A549 treated with GW870086 at 1 μM for 4 hours (cell line): ENCODE data around the gene PPP1R10. TPM values are rescaled to one million over a fixed set of nuclear protein-coding genes. Genes with fewer than 3 reads are reported as not detected.

Experiments
- total RNA-seq: library from RNA; stranded (reverse); fragments of 200-300 nt; extraction: Qiagen RNA extraction; gene quantifications from 5 replicates; pipeline ENCODE4 v1.2.3, GENCODE V29; 2022; ENCODE audit warnings: low read depth

Gene PPP1R10
- total RNA-seq: 28.2 to 45.7 TPM (median 30.2 TPM) in 5 replicates

DNA sequence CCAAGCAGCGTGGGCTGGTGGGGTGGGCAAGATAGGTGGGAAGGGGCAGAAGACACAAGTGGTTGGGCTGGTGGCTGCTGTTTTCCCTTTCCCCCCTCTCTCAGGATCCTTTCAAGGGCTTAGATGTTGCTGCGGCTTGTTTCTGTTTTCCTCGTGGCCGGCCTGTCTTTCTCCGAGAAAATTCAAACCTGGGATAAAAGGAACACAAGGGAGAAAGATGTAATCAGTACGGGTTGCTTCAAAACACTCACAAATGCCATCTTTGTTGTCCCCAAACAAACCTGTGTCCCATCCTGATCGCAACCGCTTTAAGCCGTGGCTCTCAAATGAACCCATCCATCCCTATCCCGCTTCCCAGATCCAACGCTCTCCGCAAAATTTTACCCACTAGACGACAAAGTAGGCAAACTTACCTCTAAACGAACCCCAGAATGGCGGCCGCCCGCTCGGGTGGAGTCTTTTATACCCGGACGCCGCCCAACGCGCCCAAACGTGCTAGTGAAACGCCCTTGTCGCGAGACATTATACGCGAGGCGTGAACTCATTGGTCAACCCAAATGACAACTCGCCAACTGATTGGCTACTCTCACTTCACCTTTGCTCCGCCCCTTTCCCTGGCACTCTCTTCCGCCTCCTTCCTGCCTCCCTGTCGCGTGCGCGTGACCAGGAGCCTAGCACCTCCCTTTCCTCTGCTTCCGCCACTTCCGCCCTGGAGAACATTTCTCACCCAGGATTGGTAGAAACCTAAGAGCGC lies at the start of gene PPP1R10:
Gene PPP1R10, minus strand, starts transcription at position 433 of the 754 bp plus-strand sequence. CDS start 7,299 bp downstream, outside the sequence.

DNA sequence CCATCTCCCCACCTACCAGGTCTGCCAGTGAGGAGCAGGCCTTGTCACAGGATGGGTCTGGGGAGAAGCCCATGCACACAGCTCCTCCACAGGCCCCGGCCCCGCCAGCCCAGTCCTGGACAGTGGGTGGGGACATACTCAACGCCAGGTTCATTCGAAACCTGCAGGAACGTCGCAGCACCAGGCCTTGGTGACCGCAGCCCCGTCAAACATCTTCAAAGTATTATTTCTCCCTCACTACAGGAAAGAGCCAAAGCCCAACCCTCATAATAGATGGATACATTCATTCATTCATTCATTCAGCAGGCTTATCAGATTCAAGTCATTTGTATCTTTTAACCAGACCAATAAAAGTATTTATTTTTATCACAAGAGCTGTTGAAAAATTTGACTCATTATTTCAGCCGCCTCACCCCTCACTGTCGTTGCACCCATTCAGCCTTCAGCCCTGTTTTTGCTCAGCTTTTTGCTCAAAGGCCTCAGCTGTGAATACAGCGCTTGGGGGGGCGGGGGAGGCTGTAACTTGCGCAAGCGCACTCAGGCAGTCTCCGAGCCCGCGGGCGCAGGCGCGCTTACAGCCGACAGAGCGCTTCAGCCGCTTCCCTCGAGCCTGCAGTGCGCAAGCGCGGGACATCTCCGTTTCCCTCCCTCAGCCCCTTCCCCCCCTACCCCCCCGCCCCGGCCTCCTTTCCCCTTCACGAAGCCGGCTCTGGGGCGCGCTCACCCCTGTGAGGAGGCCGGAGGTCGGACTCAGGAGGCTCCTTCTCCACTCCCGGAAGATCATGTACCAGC lies 29.6 kb upstream of the PPP1R10 start, which contains the start of gene C6orf136:
Gene C6orf136, plus strand, starts transcription at position 684 of the 792 bp plus-strand sequence. Its CDS starts 99 bp downstream, at position 783.

DNA sequence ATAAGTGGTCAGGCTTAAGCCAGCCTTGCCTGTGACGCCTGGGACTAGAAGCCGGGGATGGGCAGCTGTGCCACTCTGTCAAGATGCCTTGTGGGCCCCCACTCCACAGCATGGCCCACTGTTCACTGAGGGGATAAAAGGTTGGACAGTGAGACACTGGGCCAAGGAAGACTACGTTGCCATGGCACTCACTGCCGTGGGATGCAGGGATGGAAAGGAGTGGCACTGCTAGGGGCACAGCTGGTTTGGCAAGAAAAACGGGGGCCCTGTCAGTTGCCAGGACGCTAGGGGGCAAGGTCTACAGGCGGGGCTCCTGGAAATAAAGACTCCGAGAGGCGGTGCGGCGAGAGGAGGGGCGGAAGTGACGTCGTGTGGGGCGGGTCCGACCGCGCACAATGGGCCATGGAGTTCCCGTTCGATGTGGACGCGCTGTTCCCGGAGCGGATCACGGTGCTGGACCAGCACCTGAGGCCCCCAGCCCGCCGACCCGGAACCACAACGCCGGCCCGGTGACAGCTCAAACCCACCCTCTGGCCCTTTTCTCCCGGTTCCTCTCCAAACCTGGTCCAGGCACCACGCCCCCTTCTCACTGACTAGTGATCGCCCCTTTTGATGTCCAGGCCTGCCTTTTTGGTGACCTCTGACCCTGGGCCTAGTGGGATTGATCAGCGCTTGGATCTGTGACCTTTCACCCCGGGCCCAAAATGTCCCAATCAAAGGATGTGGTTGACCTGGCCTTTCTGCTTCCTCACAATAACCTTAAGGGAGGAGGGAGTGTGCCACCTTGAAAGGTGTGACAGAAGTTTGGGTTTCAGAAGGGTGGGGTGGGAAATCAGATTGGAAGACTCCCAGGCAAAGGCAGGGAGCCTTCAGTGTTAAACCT lies 9.7 kb upstream of the PPP1R10 start, which contains the start of gene ATAT1:
Gene ATAT1, plus strand, starts transcription at position 391 of the 883 bp plus-strand sequence.

DNA sequence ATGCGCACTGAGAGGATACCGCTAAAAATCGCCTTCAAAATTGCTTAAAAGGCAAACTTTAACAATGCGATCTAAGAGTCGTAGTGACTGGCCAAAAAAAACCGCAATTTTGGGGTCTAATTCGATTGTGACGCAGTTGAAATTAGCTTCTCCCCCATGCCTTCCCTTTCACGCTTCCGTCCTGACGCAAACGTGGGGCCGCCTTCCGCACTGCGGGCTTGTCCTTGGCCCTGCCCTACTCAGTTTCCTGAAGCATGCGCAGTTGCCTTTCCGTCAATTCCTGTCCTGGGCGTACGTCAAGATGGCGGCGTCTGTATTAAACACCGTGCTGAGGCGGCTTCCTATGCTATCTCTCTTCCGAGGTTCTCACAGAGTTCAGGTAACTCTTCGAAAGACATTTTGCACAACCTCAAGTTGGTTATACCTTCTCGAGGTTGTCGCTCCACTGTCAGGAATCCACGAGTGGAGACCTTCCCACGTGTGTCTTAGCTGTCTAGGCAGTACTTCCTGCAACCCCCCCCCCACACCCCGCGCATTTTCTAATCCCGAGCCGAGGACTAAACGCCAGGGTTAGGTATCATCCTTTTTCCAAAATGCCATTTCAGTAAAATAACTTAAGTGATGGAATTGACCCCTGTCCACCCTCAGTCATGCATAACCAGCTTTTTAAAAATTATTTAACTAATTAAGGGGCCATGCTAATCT lies 674 bp upstream of the PPP1R10 start, which contains the start of gene MRPS18B:
Gene MRPS18B, plus strand, starts transcription at position 276 of the 705 bp plus-strand sequence. Its CDS starts 26 bp downstream, at position 302.

DNA sequence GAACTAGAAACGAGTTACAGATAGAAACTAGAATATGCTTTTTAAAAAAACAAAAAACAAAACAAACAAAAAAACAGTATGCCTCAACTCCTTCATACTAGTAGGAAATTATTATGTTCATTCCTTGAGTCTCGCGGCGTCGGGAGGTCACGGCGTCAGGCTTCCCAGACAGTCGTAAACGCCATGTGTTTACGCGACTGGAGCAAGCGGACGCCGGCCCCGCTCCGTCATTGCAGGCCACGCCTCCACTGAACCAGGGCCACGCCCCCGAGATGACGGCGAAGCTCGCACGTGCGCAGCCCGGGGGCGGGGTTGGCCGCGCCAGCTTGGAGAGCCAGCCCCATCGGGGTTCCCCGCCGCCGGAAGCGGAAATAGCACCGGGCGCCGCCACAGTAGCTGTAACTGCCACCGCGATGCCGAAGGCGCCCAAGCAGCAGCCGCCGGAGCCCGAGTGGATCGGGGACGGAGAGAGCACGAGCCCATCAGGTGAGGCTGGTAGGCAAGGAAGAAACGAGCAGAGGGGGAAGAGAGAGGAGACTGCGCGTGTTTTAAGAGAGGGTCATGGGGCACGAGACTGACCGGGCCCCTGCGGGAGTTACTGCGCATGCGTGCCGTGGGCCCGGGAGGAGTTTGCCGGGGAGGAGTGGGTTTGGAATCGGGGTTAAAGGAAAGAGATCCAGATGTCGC lies 45.8 kb downstream of the PPP1R10 start, which contains the start of gene ABCF1:
Gene ABCF1, plus strand, starts transcription at position 368 of the 687 bp plus-strand sequence. Its CDS starts 46 bp downstream, at position 414.

DNA sequence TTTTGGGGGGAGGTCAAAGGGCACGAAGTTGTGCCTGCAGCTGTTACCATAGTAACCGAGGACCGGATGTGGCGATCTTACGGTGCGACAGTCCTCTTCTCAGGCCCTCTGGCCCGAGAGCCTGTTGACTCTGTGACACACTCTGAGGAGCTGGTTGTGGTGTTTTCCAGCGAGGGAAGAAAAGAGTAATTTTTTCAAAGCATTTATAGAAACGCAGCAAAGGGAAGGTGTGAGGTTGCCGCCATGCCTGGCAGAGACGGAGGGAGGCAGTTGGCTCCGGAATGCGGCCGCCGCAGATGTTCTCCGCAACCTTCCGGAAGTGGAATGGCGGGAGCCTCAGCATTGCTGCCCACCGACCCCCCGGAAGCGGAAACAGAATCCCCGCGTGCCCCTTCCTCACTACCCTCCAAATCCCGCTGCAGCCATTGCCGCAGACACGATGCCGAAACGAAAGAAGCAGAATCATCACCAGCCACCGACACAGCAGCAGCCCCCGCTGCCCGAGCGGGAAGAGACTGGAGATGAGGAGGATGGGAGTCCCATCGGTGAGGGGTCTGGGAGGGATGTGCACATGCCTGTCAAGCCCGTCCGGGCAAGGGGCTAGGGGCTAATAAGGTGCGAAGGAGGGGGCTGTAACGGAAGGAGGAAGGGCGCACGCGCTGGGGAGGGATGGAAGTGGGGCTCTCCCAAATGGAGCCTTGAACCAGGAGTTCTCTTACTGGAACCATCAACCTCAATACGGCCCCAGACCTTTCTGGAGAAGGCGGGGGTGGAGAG lies 59.9 kb downstream of the PPP1R10 start, which contains the start of gene PRR3:
Gene PRR3, plus strand, starts transcription at position 390 of the 777 bp plus-strand sequence. Its CDS starts 50 bp downstream, at position 440.

DNA sequence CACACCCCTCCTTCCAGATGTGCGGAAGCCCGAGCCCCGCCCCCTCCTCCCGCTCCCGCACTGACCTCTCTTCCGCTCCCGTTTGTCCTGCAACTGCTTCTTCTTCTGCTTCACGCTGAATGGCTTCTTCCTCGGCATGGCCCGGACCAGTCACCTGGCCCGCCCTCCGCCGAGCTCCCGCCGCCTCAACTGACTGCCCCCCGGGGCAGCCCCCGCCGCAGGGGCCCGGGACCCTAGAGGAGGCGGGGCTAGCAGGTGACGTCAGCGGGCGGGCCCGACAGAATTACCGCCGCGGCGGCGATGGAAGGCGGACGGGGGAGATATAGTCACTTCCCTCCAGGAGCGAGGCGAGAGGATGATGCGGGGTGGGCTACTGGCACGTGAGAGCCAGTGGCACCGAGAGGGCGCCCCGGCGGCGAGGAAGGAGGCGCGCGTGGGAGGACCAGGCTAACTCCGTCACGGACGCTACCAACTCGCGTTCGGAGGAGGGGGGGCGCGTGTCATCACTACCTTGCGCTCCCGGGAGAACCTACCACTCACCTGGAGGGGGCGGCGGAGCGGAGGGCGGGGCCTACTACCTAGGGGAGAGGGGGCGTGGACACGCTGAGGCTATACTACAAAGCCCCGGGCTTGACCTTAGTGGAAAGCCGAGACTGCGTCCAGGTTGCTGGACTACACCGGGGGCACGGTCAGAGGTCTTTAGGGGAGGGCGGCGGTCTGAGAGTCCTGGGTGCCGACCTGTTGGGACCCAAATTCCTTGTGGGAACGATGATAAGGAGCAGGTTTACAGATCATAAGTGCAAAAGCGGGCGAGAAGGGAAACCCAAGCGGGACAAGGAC lies 60.8 kb downstream of the PPP1R10 start, which contains the start of gene GNL1:
Gene GNL1, minus strand, starts transcription at position 424 of the 840 bp plus-strand sequence. Its CDS starts 286 bp downstream, at position 138.

Other genes with a start within 250 kb of the PPP1R10 start
- gene HLA-E, start 127.7 kb downstream of the PPP1R10 start, total RNA-seq: 60.5 to 67.0 TPM (median 61.0 TPM) in 5 replicates
- 26.4 to 35.9 TPM (median 35.3 TPM) in 5 replicates for gene GNL1, start 60.8 kb downstream of the PPP1R10 start, total RNA-seq
- gene PRR3, start 59.9 kb downstream of the PPP1R10 start, total RNA-seq: 15.3 to 16.8 TPM (median 16.2 TPM) in 5 replicates
- 46.8 to 53.5 TPM (median 48.8 TPM) in 5 replicates for gene ABCF1, start 45.8 kb downstream of the PPP1R10 start, total RNA-seq
- 68.5 to 99.0 TPM (median 70.9 TPM) in 5 replicates for gene MRPS18B, start 597 bp upstream of the PPP1R10 start, total RNA-seq
- 4.4 to 6.1 TPM (median 5.5 TPM) in 5 replicates for gene ATAT1, start 9.6 kb upstream of the PPP1R10 start, total RNA-seq
- gene C6orf136, start 29.9 kb upstream of the PPP1R10 start, total RNA-seq: 9.9 to 15.6 TPM (median 13.1 TPM) in 5 replicates
- gene DHX16, start 55.8 kb upstream of the PPP1R10 start, total RNA-seq: 25.2 to 28.6 TPM (median 27.3 TPM) in 5 replicates
- 41.1 to 45.8 TPM (median 42.7 TPM) in 5 replicates for gene PPP1R18, start 69.4 kb upstream of the PPP1R10 start, total RNA-seq
- gene NRM, start 73.7 kb upstream of the PPP1R10 start, total RNA-seq: 20.5 to 30.6 TPM (median 26.1 TPM) in 5 replicates
- gene MDC1, start 100.0 kb upstream of the PPP1R10 start, total RNA-seq: 14.8 to 21.4 TPM (median 16.4 TPM) in 5 replicates
- 773 to 946 TPM (median 885 TPM) in 5 replicates for gene TUBB, start 103.1 kb upstream of the PPP1R10 start, total RNA-seq
- 79.1 to 93.4 TPM (median 90.3 TPM) in 5 replicates for gene FLOT1, start 125.4 kb upstream of the PPP1R10 start, total RNA-seq
- 66.7 to 100 TPM (median 95.1 TPM) in 5 replicates for gene IER3, start 127.3 kb upstream of the PPP1R10 start, total RNA-seq